Panc1 (cell line): ENCODE data around the gene EP400. TPM values are rescaled to one million over a fixed set of nuclear protein-coding genes. Genes with fewer than 3 reads are reported as not detected.

Experiments
- ATAC-seq: fragments of 200-7000 bp; cut with Tn5 transposase; 2 replicates; pipeline ENCODE4 v1.9.1; 2020; ENCODE audit warnings: mild to moderate bottlenecking, moderate library complexity
- BruUV-seq: library from RNA; stranded (reverse); fragments of 400-500 nt; replicated peaks from 2 replicates; lab custom pipeline; 2021; lab: Mats Ljungman, UMichigan
- CTCF ChIA-PET: fragments of 300-600 bp; sonication (Branson Sonifier 250); formaldehyde crosslinking; loops from one replicate; lab custom pipeline; 2022; ENCODE audit warnings: antibody characterized with exemption; lab: Charles Lee
- POLR2A ChIA-PET: fragments of 300-600 bp; sonication (Branson Sonifier 250); formaldehyde crosslinking; loops from one replicate; lab custom pipeline; 2022; ENCODE audit warnings: antibody characterized with exemption; lab: Charles Lee
- DNase-seq: peaks from one replicate; pipeline ENCODE4 v3.0.0-alpha.2; 2010; ENCODE audit warnings: low read depth, low spot score
- H3K27ac ChIP-seq: 2 replicates; pipeline ENCODE4 v1.5.1; 2011; ENCODE audit warnings: mild to moderate bottlenecking, low read length, inconsistent platforms
- H3K27me3 ChIP-seq: fragments of 200-500 bp; sonication (Bioruptor generic); 2 replicates; pipeline ENCODE4 v1.6.0; 2014; ENCODE audit warnings: low read length, inconsistent platforms; ENCODE audit not compliant: control insufficient read depth, insufficient read depth
- H3K36me3 ChIP-seq: fragments of 200-500 bp; sonication (Bioruptor generic); 2 replicates; pipeline ENCODE4 v1.5.1; 2014; ENCODE audit warnings: inconsistent platforms, mild to moderate bottlenecking, low read length, moderate library complexity; ENCODE audit not compliant: control insufficient read depth, insufficient read depth
- H3K4me1 ChIP-seq: 2 replicates; pipeline ENCODE4 v1.5.1; 2011; ENCODE audit warnings: inconsistent platforms, mild to moderate bottlenecking, low read length, moderate library complexity; ENCODE audit not compliant: control insufficient read depth, insufficient read depth
- H3K4me3 ChIP-seq, 2 experiments: 2 replicates each; pipeline ENCODE4 v1.5.1; 2011 to 2012; ENCODE audit warnings: low read depth in 2 of 2, low read length in 2 of 2, mild to moderate bottlenecking in 2 of 2, inconsistent platforms in 1 of 2, moderate library complexity in 1 of 2
- H3K9me3 ChIP-seq: fragments of 200-500 bp; sonication (Bioruptor generic); 2 replicates; pipeline ENCODE4 v1.5.1; 2014; ENCODE audit warnings: low read depth, mild to moderate bottlenecking, inconsistent platforms, low read length, moderate library complexity; ENCODE audit not compliant: control insufficient read depth, insufficient read depth
- CTCF ChIP-seq: fragments of 450-650 bp; IDR thresholded peaks from 2 replicates; pipeline ENCODE4 v1.5.1; 2017; ENCODE audit warnings: mild to moderate bottlenecking
- POLR2AphosphoS5 ChIP-seq: IDR thresholded peaks from 2 replicates; pipeline ENCODE4 v1.6.1; 2012; ENCODE audit warnings: mild to moderate bottlenecking, low read depth, low read length, moderate library complexity
- REST ChIP-seq, 2 experiments: IDR thresholded peaks; 2 replicates each; pipeline ENCODE4 v1.6.1; 2011 to 2012; ENCODE audit warnings: low read depth in 2 of 2, control low read depth in 1 of 2, low read length in 1 of 2, mild to moderate bottlenecking in 1 of 2, moderate library complexity in 1 of 2; ENCODE audit not compliant: insufficient read depth in 1 of 2
- SIN3A ChIP-seq: IDR thresholded peaks from 2 replicates; pipeline ENCODE4 v1.6.1; 2012; ENCODE audit warnings: low read depth, mild to moderate bottlenecking, low read length, moderate library complexity, borderline replicate concordance; ENCODE audit not compliant: insufficient read depth
- TCF7L2 ChIP-seq: IDR thresholded peaks from 2 replicates; pipeline ENCODE4 v1.6.1; 2011; ENCODE audit warnings: mild to moderate bottlenecking, low read depth, low read length, inconsistent platforms
- in situ Hi-C: cut with HindIII; loops from 2 replicates; pipeline ENCODE4 v1.10.0; 2016; ENCODE audit warnings: low sequenced_read_pairs, low pct_unique_long_range_greater_than_20kb
- intact Hi-C: fragments of 100-400 bp; cut with micrococcal nuclease; formaldehyde crosslinking; loops from one replicate; pipeline ENCODE4 v1.10.0; 2022; ENCODE audit not compliant: unreplicated experiment
- total RNA-seq: library from RNA; stranded (reverse); gene quantifications from one replicate; pipeline ENCODE4 v1.2.1, GENCODE V29; 2021; ENCODE audit not compliant: unreplicated experiment

The EP400 gene
- total RNA-seq, 1 experiment from 2014 or later = 59.4 TPM

DNA sequence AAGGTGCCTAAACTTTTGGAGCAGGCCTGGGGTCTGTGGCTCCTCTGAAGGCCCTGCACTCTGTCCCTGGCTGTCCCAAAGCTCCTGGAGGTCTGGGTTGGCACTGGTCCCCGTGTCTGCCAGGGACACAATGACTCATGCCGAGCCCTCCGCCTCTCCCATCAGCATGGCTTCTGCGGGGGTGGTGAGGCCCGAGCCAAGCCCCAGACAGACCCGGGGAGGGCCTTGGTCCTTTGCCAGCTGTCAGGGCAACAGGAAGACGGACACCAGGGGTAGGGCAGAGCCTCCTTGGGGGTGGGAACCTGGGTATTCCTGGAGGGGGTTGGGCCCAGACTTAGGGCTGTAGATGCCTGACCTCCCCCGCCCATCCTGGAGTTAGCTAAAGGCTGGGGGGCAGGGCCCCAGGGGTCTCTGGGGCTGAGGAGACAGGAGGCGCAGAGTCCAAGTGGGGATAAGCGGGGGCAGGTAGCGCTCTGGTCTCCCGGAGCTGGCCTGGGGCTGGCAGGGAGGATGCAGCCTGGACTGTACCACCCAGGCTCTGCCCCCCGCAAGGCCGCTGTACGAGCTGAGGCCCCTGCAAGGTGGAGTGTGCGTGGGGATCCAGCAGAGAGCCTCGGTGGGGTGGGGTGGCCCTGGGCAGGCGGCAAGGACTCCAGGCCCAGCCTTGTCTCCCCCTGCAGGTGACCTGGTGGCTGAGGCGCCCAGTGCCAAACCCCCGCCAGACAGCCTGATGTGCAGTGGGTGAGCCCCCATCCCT is 37.0 kb upstream of the EP400 start:
- BruUV-seq = no TSS peak
- H3K27me3 ChIP-seq = no peaks in the 10 kb centered on the region
- no peaks in the 10 kb centered on the region for H3K9me3 ChIP-seq
- H3K4me3 ChIP-seq = no peak overlapping the region
- 0 out of 2 replicates have a peak overlapping the region, but pooled peaks have one; percentile 23 for H3K27ac ChIP-seq
- intact Hi-C loops (no loop called here), in situ Hi-C loops (no loop called here)
- CTCF ChIA-PET = no interaction called here
- POLR2A ChIA-PET = no interaction called here
- TF ChIP-seq REST (IDR thresholded peaks at IDR 0.05; ENCODE audit: insufficient read depth in 1 of 2, low read depth in 2 of 2, low read length in 1 of 2) (no peak), SIN3A (no peak), CTCF (no peak; the same call in 1 of the 2 replicates), POLR2AphosphoS5 (no peak), TCF7L2 (no peak)
- peak; percentile 69 for ATAC-seq
- H3K36me3 ChIP-seq = no peaks in the 10 kb centered on the region
- peaks cover 9% of the 10 kb centered on the region for H3K4me1 ChIP-seq
- no peak for DNase-seq

DNA sequence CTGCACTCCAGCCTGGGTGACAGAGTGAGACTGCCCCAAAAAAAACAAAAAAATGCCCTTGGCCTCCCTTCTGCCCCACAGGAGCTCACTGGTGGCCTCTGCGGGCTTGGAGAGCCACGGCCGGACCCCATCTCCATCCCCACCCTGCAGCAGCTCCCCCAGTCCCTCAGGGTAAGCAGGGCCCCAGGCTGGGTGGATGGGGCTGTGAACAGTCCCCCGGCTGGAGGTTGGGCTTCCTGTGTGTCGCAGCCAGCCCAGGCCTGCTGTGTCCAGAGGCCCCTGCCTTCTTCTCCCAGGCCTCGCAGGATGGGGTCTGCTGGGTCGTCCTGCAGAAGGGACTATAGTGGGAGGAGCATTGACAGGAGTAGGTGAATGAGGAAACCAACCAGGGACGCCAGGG is 36.1 kb upstream of the EP400 start:
- in situ Hi-C loops = no loop called here
- CTCF ChIA-PET = no interaction called here
- H3K36me3 ChIP-seq = no peaks in the 10 kb centered on the region

More for the DNA sequence above, 36.1 kb upstream of the EP400 start:
- H3K4me1 ChIP-seq = peaks cover 9% of the 10 kb centered on the region
- DNase-seq (no peak), ATAC-seq (no peak)
- H3K27me3 ChIP-seq = no peaks in the 10 kb centered on the region
- intact Hi-C loops = no loop called here
- POLR2A ChIA-PET = no interaction called here
- TF ChIP-seq SIN3A = no peak
- no peak for TF ChIP-seq CTCF
- TF ChIP-seq TCF7L2 = no peak
- no peak for TF ChIP-seq POLR2AphosphoS5
- no peak for TF ChIP-seq REST (IDR thresholded peaks at IDR 0.05; ENCODE audit: insufficient read depth in 1 of 2, low read depth in 2 of 2, low read length in 1 of 2)
- BruUV-seq = no TSS peak
- no peak overlapping the region for H3K27ac ChIP-seq
- no peaks in the 10 kb centered on the region for H3K9me3 ChIP-seq
- H3K4me3 ChIP-seq = no peak overlapping the region
